Suprapubic skin (tissue), 4 donors: ENCODE results near the gene ZBTB25. TPM values are rescaled to one million over a fixed set of nuclear protein-coding genes. Genes with fewer than 3 reads are reported as not detected.

Experiments
- DNase-seq, 2 donors: peaks; one replicate each; pipeline ENCODE4 v3.0.0-alpha.2; 2019; ENCODE audit warnings: low spot score in 2 of 2
- H3K27ac ChIP-seq: fragments of 200-600 bp; sonication (generic); one replicate; pipeline ENCODE4 v1.5.1; 2019
- H3K27me3 ChIP-seq: fragments of 200-600 bp; sonication (generic); one replicate; pipeline ENCODE4 v1.5.1; 2019
- H3K36me3 ChIP-seq: fragments of 200-600 bp; sonication (generic); one replicate; pipeline ENCODE4 v1.5.1; 2019
- H3K4me1 ChIP-seq: fragments of 200-600 bp; sonication (generic); one replicate; pipeline ENCODE4 v1.5.1; 2019
- H3K4me3 ChIP-seq: fragments of 200-600 bp; sonication (generic); one replicate; pipeline ENCODE4 v1.5.1; 2019; ENCODE audit warnings: mild to moderate bottlenecking
- H3K9me3 ChIP-seq: fragments of 200-600 bp; sonication (generic); one replicate; pipeline ENCODE4 v1.5.1; 2019
- CTCF ChIP-seq, 2 donors: fragments of 200-600 bp in 1 of 2; fragments of 450-650 bp in 1 of 2; sonication (generic) in 1 of 2; IDR thresholded peaks; one replicate each; pipeline ENCODE4 v1.5.1; 2016 to 2019; ENCODE audit warnings: antibody characterized with exemption in 2 of 2, mild to moderate bottlenecking in 1 of 2, moderate library complexity in 1 of 2
- EP300 ChIP-seq: sonication (generic); formaldehyde crosslinking; IDR thresholded peaks from one replicate; pipeline ENCODE4 v1.6.1; 2017; ENCODE audit warnings: antibody characterized with exemption
- POLR2A ChIP-seq, 2 donors: fragments of 450-650 bp; IDR thresholded peaks; one replicate each; pipeline ENCODE4 v1.6.1; 2017; ENCODE audit warnings: antibody characterized with exemption in 2 of 2, mild to moderate bottlenecking in 2 of 2, moderate library complexity in 2 of 2
- POLR2AphosphoS5 ChIP-seq, 3 donors: sonication (generic); formaldehyde crosslinking; IDR thresholded peaks; one replicate each; pipeline ENCODE4 v1.6.1; 2017; ENCODE audit warnings: antibody characterized with exemption in 3 of 3
- WGBS: methylation state at CpG from one replicate; pipeline ENCODE4 v1.1.5; 2018; 5-methylcytosine and 5-hydroxymethylcytosine counted together
- total RNA-seq, 4 donors: library from RNA; depleted of rRNA; stranded (reverse); fragments of >200 nt; gene quantifications; one replicate each; pipeline ENCODE4 v1.1.0, GENCODE V29; 2016

The ZBTB25 gene
- total RNA-seq, 4 donors from 2014 or later = 5.9 to 29.9 (median 11.4) TPM

GRCh38 chr14:64491637-64492036, 12.0 kb downstream of the ZBTB25 start:
- no peak for DNase-seq
- 75% methylated on average over 2 of the region's 2 CpGs for WGBS
- Histone ChIP-seq H3K27ac (no peak overlapping the region), H3K36me3 (peaks cover 53% of the 10 kb centered on the region), H3K4me1 (no peaks in the 10 kb centered on the region), H3K9me3 (no peaks in the 10 kb centered on the region), H3K27me3 (no peaks in the 10 kb centered on the region), H3K4me3 (no peak overlapping the region)
- TF ChIP-seq EP300 (no peak), POLR2A (IDR thresholded peaks at IDR 0.05) (no peak), CTCF (IDR thresholded peaks at IDR 0.05) (no peak), POLR2AphosphoS5 (IDR thresholded peaks at IDR 0.05) (no peak)

- Histone ChIP-seq H3K27me3 (no peaks in the 10 kb centered on the region), H3K27ac (no peak overlapping the region), H3K36me3 (peaks cover 54% of the 10 kb centered on the region), H3K4me3 (no peak overlapping the region), H3K4me1 (no peaks in the 10 kb centered on the region), H3K9me3 (no peaks in the 10 kb centered on the region)
- TF ChIP-seq CTCF (IDR thresholded peaks at IDR 0.05) (no peak), POLR2A (IDR thresholded peaks at IDR 0.05) (no peak), POLR2AphosphoS5 (IDR thresholded peaks at IDR 0.05) (no peak), EP300 (no peak)
- no peak for DNase-seq
- WGBS = 88% methylated on average over 5 of the region's 5 CpGs
These were observed 15.0 kb downstream of the ZBTB25 start for GRCh38 chr14:64488590-64489099.

GRCh38 chr14:64478634-64479250, 24.9 kb downstream of the ZBTB25 start:
- Histone ChIP-seq H3K36me3 (peaks cover 8% of the 10 kb centered on the region), H3K27me3 (no peaks in the 10 kb centered on the region)

GRCh38 chr14:64476438-64476837, 27.2 kb downstream of the ZBTB25 start:
- Histone ChIP-seq H3K27me3 (no peaks in the 10 kb centered on the region), H3K36me3 (peaks cover 3% of the 10 kb centered on the region), H3K4me1 (no peaks in the 10 kb centered on the region), H3K9me3 (no peaks in the 10 kb centered on the region), H3K4me3 (no peak overlapping the region), H3K27ac (no peak overlapping the region)
- WGBS = 95% methylated on average over 8 of the region's 8 CpGs
- DNase-seq = no peak
- TF ChIP-seq POLR2AphosphoS5 (IDR thresholded peaks at IDR 0.05) = no peak

More at GRCh38 chr14:64478634-64479250, 24.9 kb downstream of the ZBTB25 start:
- no peak overlapping the region for H3K4me3 ChIP-seq
- no peak for DNase-seq
- no peaks in the 10 kb centered on the region for H3K9me3 ChIP-seq
- H3K27ac ChIP-seq = no peak overlapping the region
- no peaks in the 10 kb centered on the region for H3K4me1 ChIP-seq
- TF ChIP-seq POLR2A (IDR thresholded peaks at IDR 0.05) = no peak
- no peak for TF ChIP-seq POLR2AphosphoS5 (IDR thresholded peaks at IDR 0.05)

- Histone ChIP-seq H3K9me3 (no peaks in the 10 kb centered on the region), H3K27me3 (no peaks in the 10 kb centered on the region), H3K4me3 (no peak overlapping the region)
These were observed 27.9 kb downstream of the ZBTB25 start for GRCh38 chr14:64475585-64476273.

More at GRCh38 chr14:64475585-64476273, 27.9 kb downstream of the ZBTB25 start:
- Histone ChIP-seq H3K27ac (no peak overlapping the region), H3K36me3 (no peaks in the 10 kb centered on the region), H3K4me1 (no peaks in the 10 kb centered on the region)
- DNase-seq = no peak
- 86% methylated on average over 8 of the region's 8 CpGs for WGBS
- no peak for TF ChIP-seq POLR2A (IDR thresholded peaks at IDR 0.05)
- no peak for TF ChIP-seq EP300
- no peak for TF ChIP-seq CTCF (IDR thresholded peaks at IDR 0.05)
- no peak for TF ChIP-seq POLR2AphosphoS5 (IDR thresholded peaks at IDR 0.05)
